SK-N-SH treated with all-trans-retinoic acid at 6 μM for 48 hours (cell line): ENCODE data around the gene IDUA.

ENCODE experiments used
- ATAC-seq: fragments of 200-7000 bp; cut with Tn5 transposase; 3 replicates; pipeline ENCODE4 v1.9.1; 2020; ENCODE audit warnings: mild to moderate bottlenecking, moderate library complexity
- ARNTL ChIP-seq: fragments of 450-650 bp; formaldehyde crosslinking; IDR thresholded peaks from 2 replicates; pipeline ENCODE4 v1.5.0; 2020; ENCODE audit warnings: low read depth, mild to moderate bottlenecking, moderate library complexity, borderline replicate concordance
- BACH2 ChIP-seq: fragments of 250-450 bp; sonication (Bioruptor Pico); IDR thresholded peaks from 2 replicates; pipeline ENCODE4 v1.9.0; 2021; ENCODE audit warnings: mild to moderate bottlenecking, borderline replicate concordance
- CSDC2 ChIP-seq: fragments of 250-450 bp; sonication (Bioruptor Pico); IDR thresholded peaks from 2 replicates; pipeline ENCODE4 v1.5.0; 2020; ENCODE audit warnings: mild to moderate bottlenecking, moderate library complexity
- CSRNP3 ChIP-seq: fragments of 250-450 bp; sonication (Bioruptor Pico); IDR thresholded peaks from 2 replicates; pipeline ENCODE4 v1.5.1; 2021; ENCODE audit warnings: mild to moderate bottlenecking, moderate library complexity
- ESRRG ChIP-seq: fragments of 250-450 bp; sonication (Bioruptor Pico); IDR thresholded peaks from 2 replicates; pipeline ENCODE4 v1.6.1; 2021; ENCODE audit warnings: mild to moderate bottlenecking
- GLIS3 ChIP-seq: fragments of 250-450 bp; sonication (Bioruptor Pico); IDR thresholded peaks from 2 replicates; pipeline ENCODE4 v1.5.0; 2020; ENCODE audit warnings: mild to moderate bottlenecking, moderate library complexity
- OSR1 ChIP-seq: fragments of 250-450 bp; sonication (Bioruptor Pico); IDR thresholded peaks from 2 replicates; pipeline ENCODE4 v1.8.0; 2022; ENCODE audit warnings: moderate library complexity, mild to moderate bottlenecking, inconsistent platforms
- PPARA ChIP-seq: fragments of 250-450 bp; sonication (Bioruptor Pico); IDR thresholded peaks from 2 replicates; pipeline ENCODE4 v1.5.0; 2020; ENCODE audit warnings: mild to moderate bottlenecking, borderline replicate concordance
- RARB ChIP-seq: fragments of 250-450 bp; sonication (Bioruptor Pico); IDR thresholded peaks from 2 replicates; pipeline ENCODE4 v1.8.0; 2021; ENCODE audit warnings: mild to moderate bottlenecking, moderate library complexity
- SNAI2 ChIP-seq: fragments of 250-450 bp; sonication (Bioruptor Pico); IDR thresholded peaks from 2 replicates; pipeline ENCODE4 v1.5.0; 2020; ENCODE audit warnings: mild to moderate bottlenecking, moderate library complexity
- TCF4 ChIP-seq: fragments of 250-450 bp; sonication (Bioruptor Pico); IDR thresholded peaks from 2 replicates; pipeline ENCODE4 v1.8.0; 2021; ENCODE audit warnings: mild to moderate bottlenecking, moderate library complexity, borderline replicate concordance
- TOX ChIP-seq: fragments of 250-450 bp; sonication (Bioruptor Pico); IDR thresholded peaks from 2 replicates; pipeline ENCODE4 v1.8.0; 2021; ENCODE audit warnings: mild to moderate bottlenecking, moderate library complexity, borderline replicate concordance
- ZC3H10 ChIP-seq: fragments of 250-450 bp; sonication (Bioruptor Pico); IDR thresholded peaks from 2 replicates; pipeline ENCODE4 v1.5.1; 2021; ENCODE audit warnings: mild to moderate bottlenecking, moderate library complexity
- ZFP3 ChIP-seq: fragments of 250-450 bp; sonication (Bioruptor Pico); IDR thresholded peaks from 2 replicates; pipeline ENCODE4 v1.5.0; 2020; ENCODE audit warnings: mild to moderate bottlenecking, moderate library complexity
- ZNF565 ChIP-seq: fragments of 450-650 bp; formaldehyde crosslinking; conservative IDR thresholded peaks from 2 replicates; pipeline ENCODE4 v1.5.0; 2020; ENCODE audit warnings: low read depth, mild to moderate bottlenecking, moderate library complexity
- ZNF70 ChIP-seq: fragments of 450-650 bp; formaldehyde crosslinking; IDR thresholded peaks from 2 replicates; pipeline ENCODE4 v1.5.0; 2020; ENCODE audit warnings: mild to moderate bottlenecking, moderate library complexity
- ZNF8 ChIP-seq: fragments of 450-650 bp; formaldehyde crosslinking; IDR thresholded peaks from 2 replicates; pipeline ENCODE4 v1.5.0; 2020; ENCODE audit warnings: mild to moderate bottlenecking, moderate library complexity
- TF ChIP-seq, protein P1 (sequence below): fragments of 250-450 bp; sonication (Bioruptor Pico); IDR thresholded peaks from 2 replicates; pipeline ENCODE4 v1.5.1; 2020; ENCODE audit warnings: low read depth, mild to moderate bottlenecking, moderate library complexity
- TF ChIP-seq, protein P2 (sequence below): fragments of 250-450 bp; sonication (Bioruptor Pico); IDR thresholded peaks from 2 replicates; pipeline ENCODE4 v1.8.0; 2021; ENCODE audit warnings: low read depth, mild to moderate bottlenecking, moderate library complexity, borderline replicate concordance
- TF ChIP-seq, protein P3 (sequence below): fragments of 250-450 bp; sonication (Bioruptor Pico); IDR thresholded peaks from 2 replicates; pipeline ENCODE4 v1.8.0; 2020; ENCODE audit warnings: mild to moderate bottlenecking, moderate library complexity, borderline replicate concordance

IDUA gene

GRCh38 chr4:1002631-1003251 lies 15.9 kb downstream of the IDUA start:
- TF ChIP-seq CSRNP3 (CRISPR knock-in tag) (no peak), RARB (CRISPR knock-in tag) (no peak), ZC3H10 (CRISPR knock-in tag) (no peak), ESRRG (CRISPR knock-in tag) (no peak), ZNF565 (no peak), ZNF70 (CRISPR knock-in tag) (no peak), SNAI2 (no peak), CSDC2 (CRISPR knock-in tag) (no peak), BACH2 (CRISPR knock-in tag) (no peak), TCF4 (CRISPR knock-in tag) (no peak)
- TF ChIP-seq, protein P1, sequence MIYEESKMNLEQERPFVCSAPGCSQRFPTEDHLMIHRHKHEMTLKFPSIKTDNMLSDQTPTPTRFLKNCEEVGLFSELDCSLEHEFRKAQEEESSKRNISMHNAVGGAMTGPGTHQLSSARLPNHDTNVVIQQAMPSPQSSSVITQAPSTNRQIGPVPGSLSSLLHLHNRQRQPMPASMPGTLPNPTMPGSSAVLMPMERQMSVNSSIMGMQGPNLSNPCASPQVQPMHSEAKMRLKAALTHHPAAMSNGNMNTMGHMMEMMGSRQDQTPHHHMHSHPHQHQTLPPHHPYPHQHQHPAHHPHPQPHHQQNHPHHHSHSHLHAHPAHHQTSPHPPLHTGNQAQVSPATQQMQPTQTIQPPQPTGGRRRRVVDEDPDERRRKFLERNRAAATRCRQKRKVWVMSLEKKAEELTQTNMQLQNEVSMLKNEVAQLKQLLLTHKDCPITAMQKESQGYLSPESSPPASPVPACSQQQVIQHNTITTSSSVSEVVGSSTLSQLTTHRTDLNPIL (CRISPR knock-in tag): no peak
- TF ChIP-seq, protein P2, sequence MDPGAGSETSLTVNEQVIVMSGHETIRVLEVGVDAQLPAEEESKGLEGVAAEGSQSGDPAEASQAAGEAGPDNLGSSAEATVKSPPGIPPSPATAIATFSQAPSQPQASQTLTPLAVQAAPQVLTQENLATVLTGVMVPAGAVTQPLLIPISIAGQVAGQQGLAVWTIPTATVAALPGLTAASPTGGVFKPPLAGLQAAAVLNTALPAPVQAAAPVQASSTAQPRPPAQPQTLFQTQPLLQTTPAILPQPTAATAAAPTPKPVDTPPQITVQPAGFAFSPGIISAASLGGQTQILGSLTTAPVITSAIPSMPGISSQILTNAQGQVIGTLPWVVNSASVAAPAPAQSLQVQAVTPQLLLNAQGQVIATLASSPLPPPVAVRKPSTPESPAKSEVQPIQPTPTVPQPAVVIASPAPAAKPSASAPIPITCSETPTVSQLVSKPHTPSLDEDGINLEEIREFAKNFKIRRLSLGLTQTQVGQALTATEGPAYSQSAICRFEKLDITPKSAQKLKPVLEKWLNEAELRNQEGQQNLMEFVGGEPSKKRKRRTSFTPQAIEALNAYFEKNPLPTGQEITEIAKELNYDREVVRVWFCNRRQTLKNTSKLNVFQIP (CRISPR knock-in tag): no peak
- ATAC-seq: no peak

- TF ChIP-seq SNAI2 (no peak), ZNF565 (no peak)
These were observed 16.6 kb downstream of the IDUA start for GRCh38 chr4:1003271-1004070.

DNA sequence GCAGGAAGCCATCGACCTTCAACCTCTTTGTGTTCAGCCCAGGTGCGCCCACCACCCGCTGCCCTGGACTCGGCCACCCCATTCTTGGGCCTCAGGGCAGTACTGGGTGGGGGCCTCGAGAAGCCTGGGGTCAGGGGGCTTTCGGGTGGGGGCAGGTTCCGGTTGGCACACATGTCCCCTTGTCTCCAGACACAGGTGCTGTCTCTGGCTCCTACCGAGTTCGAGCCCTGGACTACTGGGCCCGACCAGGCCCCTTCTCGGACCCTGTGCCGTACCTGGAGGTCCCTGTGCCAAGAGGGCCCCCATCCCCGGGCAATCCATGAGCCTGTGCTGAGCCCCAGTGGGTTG lies 17.2 kb downstream of the IDUA start:
- no peak for ATAC-seq
- TF ChIP-seq BACH2 (CRISPR knock-in tag): no peak
- TF ChIP-seq, protein P3, sequence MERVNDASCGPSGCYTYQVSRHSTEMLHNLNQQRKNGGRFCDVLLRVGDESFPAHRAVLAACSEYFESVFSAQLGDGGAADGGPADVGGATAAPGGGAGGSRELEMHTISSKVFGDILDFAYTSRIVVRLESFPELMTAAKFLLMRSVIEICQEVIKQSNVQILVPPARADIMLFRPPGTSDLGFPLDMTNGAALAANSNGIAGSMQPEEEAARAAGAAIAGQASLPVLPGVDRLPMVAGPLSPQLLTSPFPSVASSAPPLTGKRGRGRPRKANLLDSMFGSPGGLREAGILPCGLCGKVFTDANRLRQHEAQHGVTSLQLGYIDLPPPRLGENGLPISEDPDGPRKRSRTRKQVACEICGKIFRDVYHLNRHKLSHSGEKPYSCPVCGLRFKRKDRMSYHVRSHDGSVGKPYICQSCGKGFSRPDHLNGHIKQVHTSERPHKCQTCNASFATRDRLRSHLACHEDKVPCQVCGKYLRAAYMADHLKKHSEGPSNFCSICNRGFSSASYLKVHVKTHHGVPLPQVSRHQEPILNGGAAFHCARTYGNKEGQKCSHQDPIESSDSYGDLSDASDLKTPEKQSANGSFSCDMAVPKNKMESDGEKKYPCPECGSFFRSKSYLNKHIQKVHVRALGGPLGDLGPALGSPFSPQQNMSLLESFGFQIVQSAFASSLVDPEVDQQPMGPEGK (CRISPR knock-in tag): no peak
- no peak for TF ChIP-seq TCF4 (CRISPR knock-in tag)
- TF ChIP-seq ZFP3 (CRISPR knock-in tag): no peak
- no peak for TF ChIP-seq ARNTL (CRISPR knock-in tag)
- no peak for TF ChIP-seq ZNF565
- TF ChIP-seq ZNF8 (CRISPR knock-in tag): no peak
- TF ChIP-seq TOX (CRISPR knock-in tag): no peak
- no peak for TF ChIP-seq OSR1 (CRISPR knock-in tag)
- no peak for TF ChIP-seq SNAI2
- TF ChIP-seq, protein P1 (CRISPR knock-in tag): no peak
- TF ChIP-seq ZC3H10 (CRISPR knock-in tag): no peak
- TF ChIP-seq PPARA (CRISPR knock-in tag): no peak
- no peak for TF ChIP-seq CSRNP3 (CRISPR knock-in tag)
- no peak for TF ChIP-seq GLIS3 (CRISPR knock-in tag)
- no peak for TF ChIP-seq RARB (CRISPR knock-in tag)
- TF ChIP-seq, all 23 proteins: peak for 0

More at GRCh38 chr4:1003271-1004070, 16.6 kb downstream of the IDUA start:
- no peak for ATAC-seq
